Measurements from ENCODE around the gene SGSM1. TPM values are rescaled to one million over a fixed set of nuclear protein-coding genes. Genes with fewer than 3 reads are reported as not detected.

Gene SGSM1
- total RNA-seq, 1 donor from 2014 or later, result 1.2 TPM

DNA sequence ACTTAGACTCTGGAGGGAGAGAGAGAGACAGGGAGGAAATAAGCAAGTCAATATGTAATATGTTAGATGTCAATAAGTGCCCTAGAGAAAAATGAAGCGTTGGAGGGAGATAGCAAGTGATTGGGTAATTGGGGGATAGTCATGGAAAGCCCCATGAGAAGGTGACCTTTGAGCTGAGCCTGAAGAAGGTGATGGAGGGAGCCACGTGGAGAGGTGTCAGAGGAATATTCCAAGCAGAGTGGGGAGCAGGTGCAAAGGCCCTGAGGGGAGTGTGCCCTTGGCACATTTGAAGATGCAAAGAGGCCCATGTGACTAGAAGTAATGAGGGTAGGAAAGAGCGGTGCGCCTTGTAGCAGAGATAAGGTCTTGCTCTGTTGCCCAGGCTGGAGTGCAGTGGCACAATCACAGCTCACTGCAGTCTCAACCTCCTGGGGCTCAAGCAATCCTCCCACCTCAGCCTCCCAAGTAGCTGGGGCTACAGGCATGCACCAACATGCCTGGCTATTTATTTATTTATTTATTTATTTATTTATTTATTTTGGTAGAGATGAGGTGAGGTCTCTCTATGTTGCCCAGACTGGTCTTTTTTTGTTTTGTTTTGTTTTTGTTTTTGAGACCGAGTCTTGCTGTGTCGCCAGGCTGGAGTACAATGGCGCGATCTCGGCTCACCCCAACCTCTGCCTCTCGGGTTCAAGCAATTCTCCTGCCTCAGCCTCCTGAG, 138.4 kb downstream of the SGSM1 start:
- H3K27ac Mint-ChIP-seq (ENCODE audit: unreplicated experiment), result no peak overlapping the region
- peaks cover 6% of the 10 kb centered on the region for H3K27me3 Mint-ChIP-seq (ENCODE audit: unreplicated experiment)
- no peaks in the 10 kb centered on the region for H3K36me3 Mint-ChIP-seq (ENCODE audit: unreplicated experiment)
- DNase-seq, result no peak
- TF ChIP-seq, protein P1, sequence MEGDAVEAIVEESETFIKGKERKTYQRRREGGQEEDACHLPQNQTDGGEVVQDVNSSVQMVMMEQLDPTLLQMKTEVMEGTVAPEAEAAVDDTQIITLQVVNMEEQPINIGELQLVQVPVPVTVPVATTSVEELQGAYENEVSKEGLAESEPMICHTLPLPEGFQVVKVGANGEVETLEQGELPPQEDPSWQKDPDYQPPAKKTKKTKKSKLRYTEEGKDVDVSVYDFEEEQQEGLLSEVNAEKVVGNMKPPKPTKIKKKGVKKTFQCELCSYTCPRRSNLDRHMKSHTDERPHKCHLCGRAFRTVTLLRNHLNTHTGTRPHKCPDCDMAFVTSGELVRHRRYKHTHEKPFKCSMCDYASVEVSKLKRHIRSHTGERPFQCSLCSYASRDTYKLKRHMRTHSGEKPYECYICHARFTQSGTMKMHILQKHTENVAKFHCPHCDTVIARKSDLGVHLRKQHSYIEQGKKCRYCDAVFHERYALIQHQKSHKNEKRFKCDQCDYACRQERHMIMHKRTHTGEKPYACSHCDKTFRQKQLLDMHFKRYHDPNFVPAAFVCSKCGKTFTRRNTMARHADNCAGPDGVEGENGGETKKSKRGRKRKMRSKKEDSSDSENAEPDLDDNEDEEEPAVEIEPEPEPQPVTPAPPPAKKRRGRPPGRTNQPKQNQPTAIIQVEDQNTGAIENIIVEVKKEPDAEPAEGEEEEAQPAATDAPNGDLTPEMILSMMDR (IDR thresholded peaks at IDR 0.05; ENCODE audit: partially characterized antibody, unreplicated experiment), result no peak
- H3K9me3 Mint-ChIP-seq (ENCODE audit: unreplicated experiment), result no peaks in the 10 kb centered on the region
- H3K4me1 Mint-ChIP-seq (ENCODE audit: low read depth, unreplicated experiment), result peaks cover 2% of the 10 kb centered on the region
- no peak overlapping the region for H3K4me3 Mint-ChIP-seq (ENCODE audit: unreplicated experiment)

DNA sequence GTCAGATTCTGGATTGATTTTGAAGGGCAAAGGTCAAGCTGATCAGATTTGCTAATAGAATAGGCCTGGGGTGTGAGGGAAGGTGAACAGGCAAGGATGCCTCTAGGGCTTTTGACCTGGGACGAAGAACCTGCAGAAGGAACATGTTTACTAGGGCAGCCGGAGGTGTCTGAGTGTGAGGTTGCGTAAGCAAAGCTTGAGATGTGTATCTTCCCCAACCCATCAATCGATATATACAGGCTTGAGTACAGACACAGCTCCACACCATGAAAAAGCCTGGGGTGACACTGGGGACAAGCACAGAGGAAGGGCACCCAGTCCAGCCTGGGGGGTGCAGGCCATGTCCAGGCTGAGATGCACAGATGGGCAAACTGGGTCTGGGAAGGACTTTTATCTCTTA, 139.4 kb downstream of the SGSM1 start:
- Mint-ChIP-seq H3K4me3 (ENCODE audit: unreplicated experiment) (no peak overlapping the region), H3K27me3 (ENCODE audit: unreplicated experiment) (peaks cover 6% of the 10 kb centered on the region), H3K36me3 (ENCODE audit: unreplicated experiment) (no peaks in the 10 kb centered on the region), H3K9me3 (ENCODE audit: unreplicated experiment) (no peaks in the 10 kb centered on the region), H3K27ac (ENCODE audit: unreplicated experiment) (no peak overlapping the region), H3K4me1 (ENCODE audit: low read depth, unreplicated experiment) (peaks cover 6% of the 10 kb centered on the region)
- no peak for DNase-seq
- TF ChIP-seq, protein P1 (IDR thresholded peaks at IDR 0.05; ENCODE audit: partially characterized antibody, unreplicated experiment), result no peak

DNA sequence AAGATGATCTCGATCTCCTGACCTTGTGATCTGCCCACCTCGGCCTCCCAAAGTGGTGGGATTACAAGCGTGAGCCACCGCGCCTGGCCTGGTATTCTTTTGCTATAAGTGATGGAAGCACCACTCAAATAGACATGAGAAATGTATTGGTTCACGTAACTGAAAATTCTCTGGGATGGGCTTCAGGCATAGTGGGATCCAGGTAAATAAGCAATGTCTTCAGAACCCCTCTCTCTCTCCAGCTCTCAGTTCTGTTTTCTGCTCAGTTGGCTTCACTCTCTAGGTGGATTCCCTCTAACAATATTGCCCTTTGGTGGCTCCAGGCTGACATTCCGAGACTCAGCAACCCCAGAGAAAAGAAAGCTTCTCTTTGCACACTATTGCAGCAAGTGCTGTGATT, 141.4 kb downstream of the SGSM1 start:
- Mint-ChIP-seq H3K9me3 (ENCODE audit: unreplicated experiment) (no peaks in the 10 kb centered on the region), H3K27ac (ENCODE audit: unreplicated experiment) (no peak overlapping the region), H3K4me3 (ENCODE audit: unreplicated experiment) (no peak overlapping the region), H3K27me3 (ENCODE audit: unreplicated experiment) (peaks cover 8% of the 10 kb centered on the region), H3K4me1 (ENCODE audit: low read depth, unreplicated experiment) (peaks cover 9% of the 10 kb centered on the region), H3K36me3 (ENCODE audit: unreplicated experiment) (no peaks in the 10 kb centered on the region)
- DNase-seq, result no peak
- TF ChIP-seq, protein P1 (IDR thresholded peaks at IDR 0.05; ENCODE audit: partially characterized antibody, unreplicated experiment), result no peak

DNA sequence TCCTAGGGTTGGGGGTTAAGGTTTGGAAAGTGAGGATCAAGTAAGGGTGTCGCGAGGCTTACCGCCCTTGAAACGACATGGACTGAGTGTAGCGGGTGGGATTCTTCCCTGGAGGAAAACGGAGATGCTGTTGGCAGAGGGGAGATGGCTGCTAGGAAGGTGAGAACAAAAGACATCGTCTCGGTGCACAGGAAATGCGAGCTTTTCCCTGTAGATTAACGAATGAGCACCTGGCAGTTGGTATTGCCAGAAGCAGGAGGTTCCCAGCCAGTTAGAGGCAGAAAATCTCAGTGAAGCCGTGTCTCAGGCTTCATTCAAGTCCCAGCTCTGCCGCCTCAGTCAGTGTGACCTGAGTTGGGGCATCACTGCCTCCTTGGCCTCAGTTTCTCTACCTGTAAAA, 141.9 kb downstream of the SGSM1 start:
- Mint-ChIP-seq H3K27me3 (ENCODE audit: unreplicated experiment) (peaks cover 5% of the 10 kb centered on the region), H3K4me1 (ENCODE audit: low read depth, unreplicated experiment) (peaks cover 9% of the 10 kb centered on the region), H3K36me3 (ENCODE audit: unreplicated experiment) (no peaks in the 10 kb centered on the region), H3K27ac (ENCODE audit: unreplicated experiment) (no peak overlapping the region), H3K4me3 (ENCODE audit: unreplicated experiment) (no peak overlapping the region), H3K9me3 (ENCODE audit: unreplicated experiment) (no peaks in the 10 kb centered on the region)
- TF ChIP-seq, protein P1 (IDR thresholded peaks at IDR 0.05; ENCODE audit: partially characterized antibody, unreplicated experiment), result no peak
- DNase-seq, result no peak

DNA sequence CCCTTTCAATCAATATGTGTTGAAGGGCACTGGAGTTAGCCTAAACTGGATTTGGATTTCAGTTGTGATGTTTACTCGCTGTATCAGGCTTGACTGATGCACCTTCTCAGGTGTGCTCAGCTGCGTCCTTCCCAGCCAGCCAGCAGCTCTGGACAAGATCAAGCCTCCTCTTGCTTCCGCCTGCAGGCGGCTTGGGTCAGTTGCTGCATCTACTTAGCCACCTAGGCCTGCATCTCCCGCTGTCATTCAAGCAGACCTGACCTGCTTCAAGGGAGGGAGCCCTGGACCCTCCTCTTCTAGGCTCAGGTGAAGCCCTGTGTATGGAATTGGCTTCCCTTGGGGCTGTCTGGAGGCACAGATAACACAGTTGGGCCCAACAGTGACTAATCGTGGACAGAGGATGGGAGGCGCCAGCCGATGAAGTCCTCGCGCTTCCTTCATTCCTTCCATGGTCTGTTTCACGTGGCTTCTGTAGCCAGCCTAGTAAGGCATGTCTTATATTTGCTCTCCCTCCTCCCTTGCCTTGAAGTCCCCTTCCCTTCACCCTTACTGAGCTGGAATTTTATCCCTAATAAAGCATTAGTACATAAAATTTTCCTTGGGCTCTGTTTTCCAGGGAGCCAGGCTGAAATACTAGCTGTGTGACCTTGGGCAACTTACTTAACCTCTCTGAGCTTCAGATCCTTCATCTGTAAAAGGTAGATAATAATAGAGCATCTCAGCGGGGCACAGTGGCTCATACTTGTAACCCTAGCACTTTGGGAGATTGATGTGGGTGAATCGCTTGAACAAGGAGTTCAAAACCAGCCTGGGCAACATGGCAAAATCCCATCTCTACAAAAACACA, 142.6 kb downstream of the SGSM1 start:
- no peak overlapping the region for H3K27ac Mint-ChIP-seq (ENCODE audit: unreplicated experiment)
- TF ChIP-seq, protein P1 (IDR thresholded peaks at IDR 0.05; ENCODE audit: partially characterized antibody, unreplicated experiment), result no peak
- peaks cover 6% of the 10 kb centered on the region for H3K27me3 Mint-ChIP-seq (ENCODE audit: unreplicated experiment)
- H3K4me1 Mint-ChIP-seq (ENCODE audit: low read depth, unreplicated experiment), result peaks cover 9% of the 10 kb centered on the region
- no peak for DNase-seq
- no peak overlapping the region for H3K4me3 Mint-ChIP-seq (ENCODE audit: unreplicated experiment)
- no peaks in the 10 kb centered on the region for H3K36me3 Mint-ChIP-seq (ENCODE audit: unreplicated experiment)
- H3K9me3 Mint-ChIP-seq (ENCODE audit: unreplicated experiment), result peaks cover 2% of the 10 kb centered on the region

All from glutamatergic neuron (in vitro differentiated cells).